ENCODE measurements around the gene CLASRP. TPM values are rescaled to one million over a fixed set of nuclear protein-coding genes. Genes with fewer than 3 reads are reported as not detected.

CLASRP gene
- total and polyA plus RNA-seq, 9 of the 15 experiments (the other 6 are each of a cell fraction or from before 2014, with no cell fraction given): 0.94 to 86.3 (median 44.0) TPM

GRCh38 chr19:45091031-45091923 lies 52.4 kb downstream of the CLASRP start (continued):
- TF ChIP-seq HBP1 (CRISPR knock-in tag; IDR thresholded peaks at IDR 0.05): no peak
- no peak for TF ChIP-seq EWSR1 (IDR thresholded peaks at IDR 0.05; ENCODE audit: borderline replicate concordance, low read depth, partially characterized antibody)
- no peak for TF ChIP-seq THAP7 (CRISPR knock-in tag; IDR thresholded peaks at IDR 0.05)
- TF ChIP-seq CHD1 (IDR thresholded peaks at IDR 0.05; ENCODE audit: low read length): no peak
- no peak for TF ChIP-seq GTF2B (IDR thresholded peaks at IDR 0.05; ENCODE audit: extremely low read depth, insufficient read length)
- no peak for TF ChIP-seq TAF15 (IDR thresholded peaks at IDR 0.05; ENCODE audit: low read depth, low read length)
- TF ChIP-seq ZNF518B (CRISPR knock-in tag; IDR thresholded peaks at IDR 0.05): no peak
- TF ChIP-seq HNRNPK (IDR thresholded peaks at IDR 0.05; ENCODE audit: low read depth, low read length, poor library complexity, severe bottlenecking): no peak
- TF ChIP-seq PTTG1 (tag; IDR thresholded peaks at IDR 0.05; ENCODE audit: low read depth): no peak
- no peak for TF ChIP-seq RFX5 (IDR thresholded peaks at IDR 0.05; ENCODE audit: low read depth, low read length)
- TF ChIP-seq BRD4 (IDR thresholded peaks at IDR 0.05): no peak
- TF ChIP-seq ZNF668 (CRISPR knock-in tag; IDR thresholded peaks at IDR 0.05): no peak
- no peak for TF ChIP-seq PHTF2 (CRISPR knock-in tag; IDR thresholded peaks at IDR 0.05)
- no peak for TF ChIP-seq EZH2 (IDR thresholded peaks at IDR 0.05; ENCODE audit: borderline replicate concordance, low read depth, low read length)
- peak in 1 of 2 experiments; percentile 29 for TF ChIP-seq E2F6 (IDR thresholded peaks at IDR 0.05; ENCODE audit: borderline replicate concordance in 1 of 2, extremely low read depth in 1 of 2, insufficient read depth in 1 of 2, insufficient read length in 1 of 2, low read depth in 1 of 2, low read length in 1 of 2, poor library complexity in 1 of 2, severe bottlenecking in 1 of 2)
